Heart right ventricle (tissue), 16 donors: ENCODE data around the gene ADD3. TPM values are rescaled to one million over a fixed set of nuclear protein-coding genes. Genes with fewer than 3 reads are reported as not detected.

Experiments used
- ATAC-seq, 8 donors: fragments of 200-7000 bp; cut with Tn5 transposase; one replicate each; pipeline ENCODE4 v1.9.1; 2020; ENCODE audit warnings: mild to moderate bottlenecking in 8 of 8, moderate library complexity in 8 of 8, moderate number of reproducible peaks in 1 of 8
- DNase-seq, 2 donors: peaks; one replicate each; pipeline ENCODE4 v3.0.0-alpha.2; 2020
- H3K27ac ChIP-seq, 10 donors: fragments of 200-600 bp; sonication (generic) in 2 of 10; one replicate each; pipeline versions ENCODE4 v1.5.0 to v1.8.0; 2020 to 2022; ENCODE audit warnings: mild to moderate bottlenecking in 3 of 10
- H3K27me3 ChIP-seq, 7 donors: fragments of 200-600 bp; one replicate each; pipeline ENCODE4 v1.8.0; 2021 to 2022; ENCODE audit warnings: mild to moderate bottlenecking in 2 of 7
- H3K36me3 ChIP-seq, 9 donors: fragments of 200-600 bp; sonication (generic) in 1 of 9; one replicate each; pipeline versions ENCODE4 v1.5.0 to v1.8.0; 2020 to 2022; ENCODE audit warnings: mild to moderate bottlenecking in 2 of 9
- H3K4me1 ChIP-seq, 9 donors: fragments of 200-600 bp; sonication (generic) in 1 of 9; one replicate each; pipeline versions ENCODE4 v1.5.0 to v1.8.0; 2020 to 2022; ENCODE audit warnings: mild to moderate bottlenecking in 4 of 9
- H3K4me3 ChIP-seq, 10 donors: fragments of 200-600 bp; sonication (generic) in 2 of 10; one replicate each; pipeline versions ENCODE4 v1.5.0 to v1.8.0; 2020 to 2022; ENCODE audit warnings: mild to moderate bottlenecking in 7 of 10, moderate library complexity in 2 of 10
- H3K9me3 ChIP-seq, 11 donors: fragments of 200-600 bp in 10 of 11; sonication (generic) in 2 of 11; one replicate each; pipeline versions ENCODE4 v1.5.0 to v1.8.0; 2013 to 2022; ENCODE audit warnings: mild to moderate bottlenecking in 2 of 11, control low read depth in 1 of 11, moderate library complexity in 1 of 11
- WGBS, 2 donors: extraction: QIAGEN DNeasy Blood & Tissue Kit; methylation state at CpG; one replicate each; pipeline ENCODE4 v1.1.7; 2013; ENCODE audit warnings: inconsistent platforms in 1 of 2; 5-methylcytosine and 5-hydroxymethylcytosine counted together
- intact Hi-C, 10 donors: fragments of 100-400 bp; cut with DNase I; formaldehyde crosslinking; loops; one replicate each; pipeline versions ENCODE4 v1.11.1 to v1.14.2; 2022
- polyA plus RNA-seq, 2 donors: library from polyadenylated mRNA; stranded (reverse); fragments of 200-250 nt; gene quantifications; one replicate each; pipeline ENCODE4 v1.2.3, GENCODE V29; 2013
- total RNA-seq, 10 donors: library from RNA; stranded (reverse); fragmentation: NEBNext Ultra II Directional in 3 of 10; extraction: Animal tissue kit (Norgen Biotek cat#: 25700) in 3 of 10; gene quantifications; one replicate each; pipeline versions ENCODE4 v1.2.1 to v1.2.4, GENCODE V29; 2021 to 2023
- TF ChIP-seq, protein P1 (sequence below), 9 donors: fragments of 200-600 bp; sonication (generic) in 2 of 9; IDR thresholded peaks; one replicate each; pipeline versions ENCODE4 v1.5.0 to v1.8.0; 2021 to 2022; ENCODE audit warnings: antibody characterized with exemption in 9 of 9, mild to moderate bottlenecking in 5 of 9, moderate library complexity in 1 of 9
- donor health status: Arrhythmogenic right ventricular cardiomyopathy.
- donor health status: ischemic (EF 13 %, LVEDD 7.1; RV severe dilation, severe dysfunction).
- donor health status: healthy with polysubstance abuse.
- donor health status: DM: no; HTN: yes; CAD: no.
- donor health status: DM: no; HTN: no; CAD: no.
- donor health status: ischemic (EF 25% LVEDD 6.9; RV normal size, moderate dysfunction).
- donor health status: ischemic (EF 25% LVEDD 5.7; RV mildly dilated, moderate dysfunction).
- donor health status: healthy.
- donor health status: DM: yes; HTN: yes; CAD: no.
- donor health status: Ischemic cardiomyopathy.
- donor health status: ischemic (EF 35%, LVEDD 5.7; RV mildly dilated, moderate dysfunction).
- donor health status: nonischemic (EF 11% LVEDD 7.7; RV severe dilation, severe dysfunction).
- donor health status: DM: yes; HTN: yes; CAD: no.
- donor health status: PGD.
- donor health status: ischemic (EF 29% LVEDD 5.4; RV normal size, mild dysfunction).
- donor health status: nonischemic (EF 23%, LVEDD 6.1; RV moderate dilation, normal function).

The ADD3 gene
- total and polyA plus RNA-seq, 12 donors: 28.0 to 106 (median 87.8) TPM

DNA sequence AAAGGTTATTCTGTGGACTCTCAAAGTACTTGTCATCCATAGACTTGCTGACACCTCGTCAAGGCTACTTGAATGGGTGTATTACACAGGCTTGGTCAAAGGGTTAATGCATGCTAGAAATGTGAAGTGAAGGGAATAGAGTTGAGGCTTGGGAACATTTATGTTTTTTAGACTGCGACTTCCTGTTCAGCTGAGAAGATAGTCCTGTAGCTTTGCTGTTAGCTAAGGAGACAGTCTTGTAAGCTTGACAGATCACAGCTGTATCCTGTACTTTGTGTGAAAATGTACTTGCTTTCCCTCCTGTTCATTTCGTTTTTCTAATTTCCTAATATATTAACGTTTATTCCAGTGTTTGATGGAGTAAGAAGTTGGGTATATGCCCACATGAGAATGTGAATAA lies 52.1 kb downstream of the ADD3 start:
- peak; percentile 44 to 83 (median 68) for ATAC-seq

DNA sequence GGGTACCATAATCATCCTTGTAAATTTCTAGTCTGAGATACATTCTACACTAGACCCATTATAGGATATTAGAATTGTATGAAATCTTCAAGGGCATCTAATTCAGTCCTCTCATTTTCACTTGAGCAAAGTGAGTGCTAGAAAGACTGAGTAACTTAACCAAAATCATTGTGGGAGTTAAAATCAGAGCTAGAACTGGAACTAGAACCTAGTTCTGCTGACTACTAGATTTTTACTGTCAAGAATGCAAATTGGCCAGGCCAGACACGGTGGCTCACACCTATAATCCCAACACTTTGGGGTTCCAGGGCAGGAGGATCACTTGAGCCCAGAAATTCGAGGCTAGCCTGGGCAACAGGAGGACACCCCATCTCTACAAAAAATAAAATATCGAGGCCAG lies 53.9 kb downstream of the ADD3 start:
- TF ChIP-seq, protein P1, sequence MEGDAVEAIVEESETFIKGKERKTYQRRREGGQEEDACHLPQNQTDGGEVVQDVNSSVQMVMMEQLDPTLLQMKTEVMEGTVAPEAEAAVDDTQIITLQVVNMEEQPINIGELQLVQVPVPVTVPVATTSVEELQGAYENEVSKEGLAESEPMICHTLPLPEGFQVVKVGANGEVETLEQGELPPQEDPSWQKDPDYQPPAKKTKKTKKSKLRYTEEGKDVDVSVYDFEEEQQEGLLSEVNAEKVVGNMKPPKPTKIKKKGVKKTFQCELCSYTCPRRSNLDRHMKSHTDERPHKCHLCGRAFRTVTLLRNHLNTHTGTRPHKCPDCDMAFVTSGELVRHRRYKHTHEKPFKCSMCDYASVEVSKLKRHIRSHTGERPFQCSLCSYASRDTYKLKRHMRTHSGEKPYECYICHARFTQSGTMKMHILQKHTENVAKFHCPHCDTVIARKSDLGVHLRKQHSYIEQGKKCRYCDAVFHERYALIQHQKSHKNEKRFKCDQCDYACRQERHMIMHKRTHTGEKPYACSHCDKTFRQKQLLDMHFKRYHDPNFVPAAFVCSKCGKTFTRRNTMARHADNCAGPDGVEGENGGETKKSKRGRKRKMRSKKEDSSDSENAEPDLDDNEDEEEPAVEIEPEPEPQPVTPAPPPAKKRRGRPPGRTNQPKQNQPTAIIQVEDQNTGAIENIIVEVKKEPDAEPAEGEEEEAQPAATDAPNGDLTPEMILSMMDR (IDR thresholded peaks at IDR 0.05): no peak
- intact Hi-C loops: no loop called here
- Histone ChIP-seq H3K27me3 (no peaks in the 10 kb centered on the region), H3K4me1 (peaks cover 3 to 88% (median 71%) of the 10 kb centered on the region in 9 donors), H3K9me3 (no peaks in the 10 kb centered on the region), H3K4me3 (no peak overlapping the region), H3K27ac (no peak overlapping the region), H3K36me3 (no peaks in the 10 kb centered on the region)
- DNase-seq (no peak), ATAC-seq (no peak)
- 97% methylated on average over 3 of the region's 3 CpGs for WGBS, 2 donors

More for the DNA sequence above, 52.1 kb downstream of the ADD3 start:
- no peak for DNase-seq
- TF ChIP-seq, protein P1 (IDR thresholded peaks at IDR 0.05): no peak
- Histone ChIP-seq H3K36me3 (no peaks in the 10 kb centered on the region), H3K27me3 (no peaks in the 10 kb centered on the region), H3K27ac (peak overlapping the region in 8 of 10 donors; percentile 1 to 68 (median 26)), H3K9me3 (no peaks in the 10 kb centered on the region), H3K4me1 (peaks cover 3 to 93% (median 83%) of the 10 kb centered on the region in 9 donors), H3K4me3 (no peak overlapping the region)
- intact Hi-C loops: no loop called here
- 23 to 27% methylated on average over 4 of the region's 4 CpGs for WGBS, 2 donors

DNA sequence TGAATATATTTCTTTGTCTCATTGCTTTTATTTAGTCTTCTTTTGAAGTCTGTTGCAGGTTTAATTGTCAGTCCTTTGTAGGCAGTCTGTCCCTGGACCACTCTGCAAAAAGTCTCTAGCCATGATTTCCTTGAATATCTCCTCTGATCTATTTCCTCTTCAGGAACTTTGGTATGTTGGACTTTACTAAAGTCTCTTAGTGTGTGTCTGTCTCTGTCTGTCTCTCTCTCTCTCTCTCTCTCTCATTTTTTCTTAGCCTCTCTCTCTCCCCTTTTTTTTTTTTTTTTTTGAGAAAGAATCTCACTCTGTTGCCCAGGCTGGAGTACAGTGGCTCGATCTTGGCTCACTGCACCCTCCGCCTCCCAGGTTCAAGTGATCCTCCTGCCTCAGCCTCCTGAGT lies 57.5 kb downstream of the ADD3 start:
- Histone ChIP-seq H3K27me3 (no peaks in the 10 kb centered on the region), H3K9me3 (no peaks in the 10 kb centered on the region), H3K4me1 (peaks cover 3 to 88% (median 72%) of the 10 kb centered on the region in 9 donors), H3K36me3 (no peaks in the 10 kb centered on the region), H3K27ac (no peak overlapping the region), H3K4me3 (no peak overlapping the region)
- no peak for DNase-seq
- no peak for ATAC-seq
- intact Hi-C loops: no loop called here
- TF ChIP-seq, protein P1 (IDR thresholded peaks at IDR 0.05): no peak
- 98 to 100% methylated on average over 2 of the region's 2 CpGs for WGBS, 2 donors

DNA sequence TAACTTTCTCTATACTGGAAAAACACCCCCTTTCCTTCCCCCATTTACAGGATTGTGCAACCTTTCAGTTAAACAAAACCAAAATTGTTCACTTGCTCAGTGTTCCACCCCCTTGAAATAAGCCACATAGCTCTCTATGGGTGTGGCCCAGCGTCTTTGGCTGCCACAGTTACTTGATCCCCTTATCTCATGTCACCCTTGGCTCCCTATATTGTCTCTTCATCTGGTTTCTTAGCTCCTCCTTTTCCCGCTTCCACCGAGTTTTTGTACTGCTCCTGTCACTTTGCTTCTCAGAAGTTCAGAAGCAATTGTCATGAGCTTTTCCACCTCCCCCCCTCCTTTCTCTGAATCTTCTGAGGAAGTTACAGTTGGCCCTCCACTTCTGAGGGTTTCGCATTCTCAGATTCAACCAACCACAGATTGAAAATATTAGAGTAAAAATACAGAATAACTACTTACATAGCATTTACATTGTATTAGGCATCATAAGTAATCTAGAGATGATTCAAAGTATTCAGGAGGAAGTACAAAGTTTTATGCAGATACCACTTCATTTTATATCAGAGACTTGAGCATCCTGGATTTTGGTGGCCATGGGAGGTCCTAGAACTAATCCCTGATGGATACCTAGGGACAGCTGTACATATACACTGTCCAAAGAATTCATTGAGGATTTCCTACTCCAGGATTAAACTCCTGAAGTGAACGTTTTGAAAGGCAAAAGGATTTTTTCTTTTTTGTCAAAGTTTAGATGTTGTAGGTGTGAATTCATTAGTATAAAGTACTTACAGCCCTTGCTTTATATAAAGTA lies 60.4 kb downstream of the ADD3 start:
- DNase-seq: peak in 1 of 2 donors; percentile 32
- Histone ChIP-seq H3K27ac (peak overlapping the region in 9 of 10 donors; percentile 33 to 90 (median 72)), H3K4me3 (peak overlapping the region in 1 of 10 donors; percentile 6), H3K9me3 (no peaks in the 10 kb centered on the region), H3K27me3 (no peaks in the 10 kb centered on the region), H3K36me3 (no peaks in the 10 kb centered on the region), H3K4me1 (peaks cover 3 to 90% (median 77%) of the 10 kb centered on the region in 9 donors)
- WGBS, 2 donors: 33 to 38% methylated on average over 5 of the region's 5 CpGs
- TF ChIP-seq, protein P1 (IDR thresholded peaks at IDR 0.05): no peak
- peak in 6 of 8 donors; percentile 55 to 91 (median 80) for ATAC-seq
- intact Hi-C loops: no loop called here
